Kidney (tissue), 14 donors: ENCODE data around the gene CRHR2. TPM values are rescaled to one million over a fixed set of nuclear protein-coding genes. Genes with fewer than 3 reads are reported as not detected.

Experiments
- DNase-seq, 5 donors: peaks; one replicate each; pipeline ENCODE4 v3.0.0-alpha.2; 2013 to 2020
- FAIRE-seq: peaks from 2 replicates; lab custom pipeline; 2012; peaks lifted over from hg19 to GRCh38; lab: Jason Lieb, UNC
- H3K27ac ChIP-seq, 2 donors: one replicate each; pipeline ENCODE4 v1.7.0; 2013; ENCODE audit warnings: low read depth in 2 of 2, low read length in 2 of 2, inconsistent platforms in 1 of 2
- H3K27me3 ChIP-seq: one replicate; pipeline ENCODE4 v1.7.1; 2013; ENCODE audit warnings: low read length, inconsistent platforms; ENCODE audit not compliant: control insufficient read depth, insufficient read depth
- H3K36me3 ChIP-seq, 3 donors: one replicate each; pipeline versions ENCODE4 v1.7.0 to v1.7.1; 2013; ENCODE audit warnings: low read length in 3 of 3, control low read depth in 1 of 3, inconsistent platforms in 1 of 3; ENCODE audit not compliant: insufficient read depth in 3 of 3, control insufficient read depth in 2 of 3
- H3K4me1 ChIP-seq, 3 donors: one replicate each; pipeline versions ENCODE4 v1.7.0 to v1.7.1; 2013; ENCODE audit warnings: low read length in 3 of 3, inconsistent platforms in 1 of 3, low read depth in 1 of 3; ENCODE audit not compliant: control insufficient read depth in 2 of 3, insufficient read depth in 2 of 3
- H3K4me3 ChIP-seq, 3 donors: one replicate each; pipeline versions ENCODE4 v1.7.0 to v1.8.1; 2013; ENCODE audit warnings: low read length in 3 of 3, control low read depth in 1 of 3, inconsistent platforms in 1 of 3
- H3K9ac ChIP-seq, 3 donors: one replicate each; pipeline versions ENCODE4 v1.7.0 to v1.7.1; 2013; ENCODE audit warnings: low read length in 3 of 3, control low read depth in 1 of 3, inconsistent platforms in 1 of 3
- H3K9me3 ChIP-seq, 3 donors: one replicate each; pipeline versions ENCODE4 v1.7.0 to v1.7.1; 2013; ENCODE audit warnings: low read length in 3 of 3, control low read depth in 1 of 3, inconsistent platforms in 1 of 3; ENCODE audit not compliant: control insufficient read depth in 2 of 3, insufficient read depth in 1 of 3
- intact Hi-C: fragments of 100-400 bp; cut with DNase I; formaldehyde crosslinking; loops from one replicate; pipeline ENCODE4 v1.11.1; 2022
- polyA plus RNA-seq: library from polyadenylated mRNA; stranded (reverse); fragments of 350-450 nt; fragmentation: Illumina TruSeq; extraction: RNeasy Lipid Tissue Mini Kit (QIAGEN cat#74804); gene quantifications from one replicate; pipeline ENCODE4 v1.2.3, GENCODE V29; 2014; ENCODE audit warnings: low read depth, low replicate concordance; ENCODE audit not compliant: insufficient read depth
- total RNA-seq: library from RNA; stranded (reverse); fragmentation: NEBNext Ultra II Directional; extraction: Animal tissue kit (Norgen Biotek cat#: 25700); gene quantifications from one replicate; pipeline ENCODE4 v1.2.1, GENCODE V29; 2021
- TF ChIP-seq, protein P1 (sequence below): IDR thresholded peaks from 3 replicates; pipeline ENCODE4 v1.5.1; 2012; ENCODE audit warnings: mild to moderate bottlenecking, moderate library complexity, borderline replicate concordance; ENCODE audit not compliant: insufficient read depth; ENCODE audit errors: extremely low read depth
- donor health status: control.
- donor health status: control.
- donor health status: control.
- donor health status: control.
- donor health status: control.
- donor health status: DM: yes; HTN: yes; CAD: no.
- donor health status: Normal renal cell carcinoma (clear cell type).

The CRHR2 gene
- total and polyA plus RNA-seq, 2 donors from 2014 or later: not detected

DNA sequence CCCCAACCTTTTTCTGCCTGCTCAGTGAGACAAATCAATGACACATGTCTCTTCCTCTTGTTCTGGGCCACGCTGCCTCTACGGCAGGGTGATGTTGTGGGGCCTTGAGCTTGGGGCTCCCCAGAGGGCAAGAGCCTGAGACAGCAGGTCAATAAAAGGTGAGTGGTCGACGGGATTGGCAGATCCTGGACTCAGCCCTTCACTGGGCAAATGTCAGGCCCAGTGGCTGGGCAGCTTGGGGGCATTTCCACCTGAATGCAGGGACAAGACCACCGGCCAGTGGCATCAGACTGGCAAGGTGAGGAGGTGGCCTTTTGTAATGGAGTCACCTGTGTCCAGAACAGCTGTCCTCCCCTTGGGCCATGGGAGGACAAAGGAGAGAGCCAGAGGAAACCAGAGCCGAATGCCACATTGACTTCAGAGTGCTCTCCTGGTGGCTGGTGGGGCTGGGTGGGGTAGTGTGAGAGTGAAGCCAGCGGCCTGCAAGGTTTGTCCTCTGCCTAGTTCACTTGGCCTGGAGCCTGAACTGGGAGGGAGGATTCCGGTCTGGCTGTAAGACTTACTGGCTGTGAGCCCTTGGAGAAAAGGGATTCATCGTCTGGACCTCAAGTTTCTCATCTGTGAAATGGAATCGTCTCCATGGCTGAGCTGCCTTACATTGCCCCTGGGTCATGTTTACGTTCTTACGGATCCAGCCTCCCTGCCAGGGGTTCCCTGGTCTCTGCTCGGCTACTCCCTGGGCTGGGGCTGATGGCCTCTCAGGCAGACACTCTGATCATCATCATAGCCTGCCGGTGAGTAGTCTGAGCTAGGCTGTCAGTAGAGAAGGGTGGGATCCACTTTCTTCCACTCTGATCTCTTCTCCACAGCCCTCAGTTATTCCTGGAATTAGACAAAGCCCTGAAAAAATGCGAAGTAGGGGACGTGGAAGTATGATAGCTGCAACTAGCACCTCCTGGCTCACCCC lies 25.4 kb upstream of the CRHR2 start:
- Histone ChIP-seq H3K4me3 (no peak overlapping the region), H3K27me3 (no peaks in the 10 kb centered on the region), H3K27ac (no peak overlapping the region), H3K36me3 (no peaks in the 10 kb centered on the region), H3K4me1 (no peaks in the 10 kb centered on the region), H3K9ac (no peak overlapping the region), H3K9me3 (no peaks in the 10 kb centered on the region)
- TF ChIP-seq, protein P1, sequence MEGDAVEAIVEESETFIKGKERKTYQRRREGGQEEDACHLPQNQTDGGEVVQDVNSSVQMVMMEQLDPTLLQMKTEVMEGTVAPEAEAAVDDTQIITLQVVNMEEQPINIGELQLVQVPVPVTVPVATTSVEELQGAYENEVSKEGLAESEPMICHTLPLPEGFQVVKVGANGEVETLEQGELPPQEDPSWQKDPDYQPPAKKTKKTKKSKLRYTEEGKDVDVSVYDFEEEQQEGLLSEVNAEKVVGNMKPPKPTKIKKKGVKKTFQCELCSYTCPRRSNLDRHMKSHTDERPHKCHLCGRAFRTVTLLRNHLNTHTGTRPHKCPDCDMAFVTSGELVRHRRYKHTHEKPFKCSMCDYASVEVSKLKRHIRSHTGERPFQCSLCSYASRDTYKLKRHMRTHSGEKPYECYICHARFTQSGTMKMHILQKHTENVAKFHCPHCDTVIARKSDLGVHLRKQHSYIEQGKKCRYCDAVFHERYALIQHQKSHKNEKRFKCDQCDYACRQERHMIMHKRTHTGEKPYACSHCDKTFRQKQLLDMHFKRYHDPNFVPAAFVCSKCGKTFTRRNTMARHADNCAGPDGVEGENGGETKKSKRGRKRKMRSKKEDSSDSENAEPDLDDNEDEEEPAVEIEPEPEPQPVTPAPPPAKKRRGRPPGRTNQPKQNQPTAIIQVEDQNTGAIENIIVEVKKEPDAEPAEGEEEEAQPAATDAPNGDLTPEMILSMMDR: no peak
- peak in 1 of 5 donors; percentile 62 for DNase-seq
- FAIRE-seq: no peak
- intact Hi-C loops: no loop called here

DNA sequence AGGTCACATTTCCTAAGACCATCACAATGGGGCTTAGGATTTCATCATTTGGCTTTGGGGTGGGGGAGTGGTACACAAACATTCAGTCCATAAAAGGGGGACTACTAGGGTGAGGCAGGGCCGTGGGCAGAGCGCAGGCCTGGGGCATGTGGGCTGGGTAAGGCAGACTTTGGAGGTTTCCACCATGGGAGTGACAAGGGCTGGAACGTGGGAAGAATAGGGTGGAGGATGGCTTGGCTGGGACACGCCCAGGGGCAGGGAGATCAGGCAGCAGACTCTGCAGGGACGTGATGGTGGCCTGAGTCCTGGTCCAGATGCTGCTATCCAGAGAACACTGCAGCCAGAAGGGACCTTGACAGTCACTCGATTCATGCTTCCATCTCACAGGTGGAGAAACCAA lies 24.7 kb upstream of the CRHR2 start:
- Histone ChIP-seq H3K9ac (no peak overlapping the region), H3K9me3 (no peaks in the 10 kb centered on the region), H3K27ac (no peak overlapping the region), H3K4me3 (no peak overlapping the region), H3K4me1 (no peaks in the 10 kb centered on the region), H3K27me3 (no peaks in the 10 kb centered on the region), H3K36me3 (no peaks in the 10 kb centered on the region)
- intact Hi-C loops: no loop called here
- FAIRE-seq (no peak), DNase-seq (peak in 1 of 5 donors; percentile 38)
- TF ChIP-seq, protein P1: no peak

DNA sequence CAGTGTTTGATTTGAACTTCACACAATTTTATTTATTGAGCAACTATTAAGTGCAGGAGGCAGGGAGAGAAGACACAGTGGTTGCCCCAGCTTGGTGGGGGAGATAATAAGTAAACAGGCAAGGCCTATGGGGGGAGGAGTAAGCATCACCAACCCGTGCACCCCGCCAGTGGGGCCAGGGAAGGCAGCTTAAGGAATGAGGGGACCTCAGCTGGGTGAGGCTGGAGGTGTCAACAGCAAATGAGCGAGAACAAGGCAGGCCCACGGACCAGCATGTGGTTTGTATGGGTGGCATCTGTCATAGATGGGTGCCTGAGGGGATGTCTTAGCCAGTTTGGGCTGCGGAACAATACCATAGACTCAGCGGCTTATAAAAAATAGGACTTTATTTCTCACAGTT lies 24.1 kb upstream of the CRHR2 start:
- Histone ChIP-seq H3K27ac (no peak overlapping the region), H3K27me3 (no peaks in the 10 kb centered on the region), H3K36me3 (no peaks in the 10 kb centered on the region), H3K9ac (no peak overlapping the region), H3K4me3 (no peak overlapping the region), H3K9me3 (no peaks in the 10 kb centered on the region), H3K4me1 (no peaks in the 10 kb centered on the region)
- intact Hi-C loops: no loop called here
- DNase-seq (peak in 1 of 5 donors; percentile 56), FAIRE-seq (no peak)
- TF ChIP-seq, protein P1: no peak
